Measurements from ENCODE around the gene SPACA6. TPM values are rescaled to one million over a fixed set of nuclear protein-coding genes. Genes with fewer than 3 reads are reported as not detected.

The SPACA6 gene
- total and polyA plus RNA-seq, 12 donors: 2.2 to 291 (median 25.2) TPM

DNA sequence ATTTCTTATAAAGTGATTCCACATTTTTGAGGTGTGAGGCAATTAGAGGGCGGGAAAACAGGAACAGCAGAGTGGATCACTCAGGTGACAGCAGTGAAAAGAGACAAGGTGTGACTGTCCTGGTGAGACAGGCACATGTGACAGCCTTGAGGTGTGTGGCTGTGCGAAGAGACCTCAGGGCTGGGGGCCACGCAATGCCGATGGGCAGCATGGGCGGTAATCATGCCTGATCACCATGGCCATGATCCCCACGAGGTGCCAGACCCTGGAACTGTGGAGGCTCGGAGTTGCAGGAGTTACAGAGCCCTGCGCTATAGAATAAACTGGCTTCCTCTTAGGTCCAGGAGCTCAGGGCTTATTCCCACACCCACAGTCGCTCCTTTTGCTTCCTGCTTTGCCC lies 2.0 kb downstream of the SPACA6 start:
- H3K4me3 ChIP-seq: no peak overlapping the region
- no peaks in the 10 kb centered on the region for H3K9me3 ChIP-seq (replicated peaks in 1 of 3)
- TF ChIP-seq POLR2A (IDR thresholded peaks at IDR 0.05): no peak
- TF ChIP-seq, protein P1, sequence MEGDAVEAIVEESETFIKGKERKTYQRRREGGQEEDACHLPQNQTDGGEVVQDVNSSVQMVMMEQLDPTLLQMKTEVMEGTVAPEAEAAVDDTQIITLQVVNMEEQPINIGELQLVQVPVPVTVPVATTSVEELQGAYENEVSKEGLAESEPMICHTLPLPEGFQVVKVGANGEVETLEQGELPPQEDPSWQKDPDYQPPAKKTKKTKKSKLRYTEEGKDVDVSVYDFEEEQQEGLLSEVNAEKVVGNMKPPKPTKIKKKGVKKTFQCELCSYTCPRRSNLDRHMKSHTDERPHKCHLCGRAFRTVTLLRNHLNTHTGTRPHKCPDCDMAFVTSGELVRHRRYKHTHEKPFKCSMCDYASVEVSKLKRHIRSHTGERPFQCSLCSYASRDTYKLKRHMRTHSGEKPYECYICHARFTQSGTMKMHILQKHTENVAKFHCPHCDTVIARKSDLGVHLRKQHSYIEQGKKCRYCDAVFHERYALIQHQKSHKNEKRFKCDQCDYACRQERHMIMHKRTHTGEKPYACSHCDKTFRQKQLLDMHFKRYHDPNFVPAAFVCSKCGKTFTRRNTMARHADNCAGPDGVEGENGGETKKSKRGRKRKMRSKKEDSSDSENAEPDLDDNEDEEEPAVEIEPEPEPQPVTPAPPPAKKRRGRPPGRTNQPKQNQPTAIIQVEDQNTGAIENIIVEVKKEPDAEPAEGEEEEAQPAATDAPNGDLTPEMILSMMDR (IDR thresholded peaks at IDR 0.05): no peak
- peaks cover 16 to 24% of the 10 kb centered on the region in 2 donors for H3K4me1 ChIP-seq (replicated peaks in 1 of 2)
- peak overlapping the region in 1 of 5 donors; percentile 39 for H3K27ac ChIP-seq
- H3K36me3 ChIP-seq (replicated peaks in 1 of 2): peaks cover 0 to 56% of the 10 kb centered on the region in 2 donors
- 88 to 90% (median 89%) methylated on average over 6 to 9 of the region's 9 CpGs for WGBS, 4 donors
- DNase-seq: peak in 3 of 7 donors; percentile 10 to 49 (median 14)
- intact Hi-C loops (cut with DNase I): no loop called here
- no peaks in the 10 kb centered on the region for H3K27me3 ChIP-seq

GRCh38 chr19:51695702-51696315 lies 2.7 kb downstream of the SPACA6 start:
- TF ChIP-seq, protein P1 (IDR thresholded peaks at IDR 0.05): no peak
- no peak for TF ChIP-seq POLR2A (IDR thresholded peaks at IDR 0.05)
- no peaks in the 10 kb centered on the region for H3K27me3 ChIP-seq
- WGBS, 4 donors: 89 to 95% (median 91%) methylated on average over 14 of the region's 14 CpGs
- peak in 2 of 7 donors; percentile 4 to 42 for DNase-seq
- intact Hi-C loops (cut with DNase I): no loop called here
- no peak overlapping the region for H3K4me3 ChIP-seq
- H3K27ac ChIP-seq: no peak overlapping the region
- H3K9me3 ChIP-seq (replicated peaks in 1 of 3): no peaks in the 10 kb centered on the region
- peaks cover 16 to 24% of the 10 kb centered on the region in 2 donors for H3K4me1 ChIP-seq (replicated peaks in 1 of 2)
- peaks cover 0 to 62% of the 10 kb centered on the region in 2 donors for H3K36me3 ChIP-seq (replicated peaks in 1 of 2)

DNA sequence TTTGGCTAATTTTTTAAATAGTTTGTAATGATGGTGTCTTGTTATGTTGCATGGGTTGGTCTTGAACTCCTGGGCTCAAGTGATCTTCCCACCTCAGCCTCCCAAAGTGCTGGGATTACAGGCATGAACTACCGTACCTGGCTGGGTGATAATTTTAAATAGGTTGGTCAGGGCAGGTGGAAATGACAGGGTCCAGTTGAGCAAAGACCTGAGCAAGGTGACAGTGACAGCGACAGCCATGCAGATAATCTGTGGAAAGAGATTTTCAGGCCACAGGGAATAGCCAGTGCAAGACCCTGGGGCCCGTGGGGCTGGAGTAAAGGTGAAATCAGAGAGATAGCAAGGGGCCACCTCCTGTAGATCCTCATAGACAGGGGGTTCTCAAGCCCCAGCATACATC lies 3.5 kb downstream of the SPACA6 start:
- peaks cover 12 to 21% of the 10 kb centered on the region in 2 donors for H3K4me1 ChIP-seq (replicated peaks in 1 of 2)
- H3K9me3 ChIP-seq (replicated peaks in 1 of 3): no peaks in the 10 kb centered on the region
- no peak overlapping the region for H3K27ac ChIP-seq
- 89 to 97% (median 94%) methylated on average over 3 of the region's 3 CpGs for WGBS, 4 donors
- TF ChIP-seq, protein P1 (IDR thresholded peaks at IDR 0.05): no peak
- no peak for TF ChIP-seq POLR2A (IDR thresholded peaks at IDR 0.05)
- H3K4me3 ChIP-seq: no peak overlapping the region
- H3K27me3 ChIP-seq: no peaks in the 10 kb centered on the region
- intact Hi-C loops (cut with DNase I): no loop called here
- H3K36me3 ChIP-seq (replicated peaks in 1 of 2): peaks cover 0 to 69% of the 10 kb centered on the region in 2 donors
- peak in 2 of 7 donors; percentile 16 to 45 for DNase-seq

GRCh38 chr19:51697169-51697776 lies 4.1 kb downstream of the SPACA6 start:
- H3K4me1 ChIP-seq (replicated peaks in 1 of 2): peaks cover 10 to 18% of the 10 kb centered on the region in 2 donors
- intact Hi-C loops (cut with DNase I): no loop called here
- no peak overlapping the region for H3K4me3 ChIP-seq
- peaks cover 0 to 72% of the 10 kb centered on the region in 2 donors for H3K36me3 ChIP-seq (replicated peaks in 1 of 2)
- TF ChIP-seq, protein P1 (IDR thresholded peaks at IDR 0.05): no peak
- no peak for TF ChIP-seq POLR2A (IDR thresholded peaks at IDR 0.05)
- no peaks in the 10 kb centered on the region for H3K27me3 ChIP-seq
- H3K9me3 ChIP-seq (replicated peaks in 1 of 3): no peaks in the 10 kb centered on the region
- DNase-seq: peak in 2 of 7 donors; percentile 3 to 51
- 85 to 96% (median 92%) methylated on average over 9 of the region's 9 CpGs for WGBS, 4 donors
- H3K27ac ChIP-seq: no peak overlapping the region
